Measurements from ENCODE around the gene CHST13.

- no peak for TF ChIP-seq CTCF (conservative IDR thresholded peaks at IDR 0.05; ENCODE audit: low read depth, low read length)
- no peak for TF ChIP-seq EZH2 (IDR thresholded peaks at IDR 0.05; ENCODE audit: borderline replicate concordance, low read depth, low read length, poor library complexity, severe bottlenecking)
Measured at GRCh38 chr3:126568776-126569342, 44.9 kb downstream of the CHST13 start.

All from A673 (cell line).